ENCODE data around the gene USP49. TPM values are rescaled to one million over a fixed set of nuclear protein-coding genes. Genes with fewer than 3 reads are reported as not detected.

Gene USP49
- total and polyA plus RNA-seq, 2 of the 13 experiments (the other 11 are each of a cell fraction or from before 2014, with no cell fraction given) = 2.9 to 4.3 TPM

DNA sequence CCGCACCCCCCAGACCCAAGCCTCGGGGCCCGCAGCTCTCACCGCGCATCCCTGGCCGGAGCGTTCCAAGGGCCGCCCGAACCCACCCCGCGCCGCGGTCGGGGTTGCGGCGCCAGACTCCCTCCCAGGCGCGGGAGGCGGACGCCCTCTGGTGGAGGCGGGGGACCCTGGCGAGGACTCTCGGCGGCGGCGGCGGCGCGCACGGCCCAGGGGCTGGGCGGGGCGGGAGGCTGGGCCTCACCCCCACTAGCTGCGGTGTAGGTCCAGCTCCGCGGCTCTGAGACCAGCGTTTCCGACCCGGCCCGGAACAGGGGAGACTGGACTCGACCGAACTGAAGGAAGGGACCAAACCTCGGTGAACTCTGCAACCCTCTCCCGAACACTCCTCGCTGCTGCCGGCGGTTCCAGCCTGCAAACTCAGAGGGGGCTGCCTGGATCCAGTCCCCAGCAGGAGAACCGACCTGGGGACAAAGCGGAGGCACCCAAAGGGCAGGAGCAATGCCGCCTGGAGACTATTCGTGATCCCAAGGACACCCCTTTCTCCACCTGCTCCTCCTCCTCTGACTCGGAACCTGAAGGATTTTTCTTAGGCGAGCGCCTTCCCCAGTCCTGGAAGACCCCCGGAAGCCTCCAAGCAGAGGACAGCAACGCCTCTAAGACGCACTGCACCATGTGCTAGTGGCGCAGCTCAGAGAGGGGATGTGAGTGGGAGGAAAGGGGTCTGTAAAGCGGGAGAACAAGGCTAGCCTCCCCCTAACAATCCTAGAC is 108.5 kb downstream of the USP49 start (continued):
- no peak for TF ChIP-seq ZNF280D (CRISPR knock-in tag; IDR thresholded peaks at IDR 0.05)
- TF ChIP-seq NFE2L1 (CRISPR knock-in tag; IDR thresholded peaks at IDR 0.05; ENCODE audit: borderline replicate concordance) = no peak
- TF ChIP-seq ZNF562 (CRISPR knock-in tag; IDR thresholded peaks at IDR 0.05; ENCODE audit: borderline replicate concordance) = no peak
- 0 out of 2 replicates have a peak, but pooled peaks have one; percentile 58 for TF ChIP-seq NKX3-1 (CRISPR knock-in tag; IDR thresholded peaks at IDR 0.05)
- TF ChIP-seq POGZ (CRISPR knock-in tag; IDR thresholded peaks at IDR 0.05) = no peak
- TF ChIP-seq ZNF780A (CRISPR knock-in tag; IDR thresholded peaks at IDR 0.05) = no peak
- TF ChIP-seq ATF6 (CRISPR knock-in tag; conservative IDR thresholded peaks at IDR 0.05) = no peak
- peak; percentile 46; the same call in 1 of the 2 replicates for TF ChIP-seq ZNF101 (CRISPR knock-in tag; IDR thresholded peaks at IDR 0.05; ENCODE audit: borderline replicate concordance, low read depth)
- TF ChIP-seq ZNF777 (CRISPR knock-in tag; IDR thresholded peaks at IDR 0.05) = no peak
- no peak for TF ChIP-seq U2AF2 (IDR thresholded peaks at IDR 0.05; ENCODE audit: low read depth, low read length)
- no peak for TF ChIP-seq ZNF530 (CRISPR knock-in tag; IDR thresholded peaks at IDR 0.05; ENCODE audit: low read depth)
- peak; percentile 93 for TF ChIP-seq CTCF (CRISPR knock-in tag; IDR thresholded peaks at IDR 0.05)
- no peak for TF ChIP-seq NR2F2 (IDR thresholded peaks at IDR 0.05; ENCODE audit: borderline replicate concordance, low read depth)
- TF ChIP-seq ATAD3A (CRISPR knock-in tag; IDR thresholded peaks at IDR 0.05) = no peak
- TF ChIP-seq, protein P1, sequence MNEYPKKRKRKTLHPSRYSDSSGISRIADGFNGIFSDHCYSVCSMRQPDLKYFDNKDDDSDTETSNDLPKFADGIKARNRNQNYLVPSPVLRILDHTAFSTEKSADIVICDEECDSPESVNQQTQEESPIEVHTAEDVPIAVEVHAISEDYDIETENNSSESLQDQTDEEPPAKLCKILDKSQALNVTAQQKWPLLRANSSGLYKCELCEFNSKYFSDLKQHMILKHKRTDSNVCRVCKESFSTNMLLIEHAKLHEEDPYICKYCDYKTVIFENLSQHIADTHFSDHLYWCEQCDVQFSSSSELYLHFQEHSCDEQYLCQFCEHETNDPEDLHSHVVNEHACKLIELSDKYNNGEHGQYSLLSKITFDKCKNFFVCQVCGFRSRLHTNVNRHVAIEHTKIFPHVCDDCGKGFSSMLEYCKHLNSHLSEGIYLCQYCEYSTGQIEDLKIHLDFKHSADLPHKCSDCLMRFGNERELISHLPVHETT (CRISPR knock-in tag; conservative IDR thresholded peaks at IDR 0.05) = peak; percentile 53; the same call in 1 of the 2 replicates
- TF ChIP-seq SRSF1 (optimal IDR thresholded peaks at IDR 0.05; ENCODE audit: low read depth, low read length) = peak; percentile 64
- TF ChIP-seq ZNF781 (CRISPR knock-in tag; IDR thresholded peaks at IDR 0.05; ENCODE audit: borderline replicate concordance, not compliant biosample characterization) = no peak
- TF ChIP-seq ZNF496 (CRISPR knock-in tag; IDR thresholded peaks at IDR 0.05; ENCODE audit: insufficient replicate concordance) = no peak
- TF ChIP-seq MAFG (CRISPR knock-in tag; IDR thresholded peaks at IDR 0.05) = no peak
- TF ChIP-seq ZBTB21 (CRISPR knock-in tag; IDR thresholded peaks at IDR 0.05) = no peak
